Stomach (tissue), 9 donors: Measurements from ENCODE around the gene TSPAN7. TPM values are rescaled to one million over a fixed set of nuclear protein-coding genes. Genes with fewer than 3 reads are reported as not detected.

Experiments
- DNase-seq, 2 donors: peaks; one replicate each; pipeline versions ENCODE4 v3.0.0 to v3.0.0-alpha.2; 2013 to 2019
- H3K27ac ChIP-seq, 5 donors: fragments of 200-600 bp in 4 of 5; sonication (generic) in 4 of 5; one replicate each; pipeline ENCODE4 v1.5.1; 2013 to 2019; ENCODE audit warnings: mild to moderate bottlenecking in 1 of 5, moderate library complexity in 1 of 5
- H3K27me3 ChIP-seq, 3 donors: fragments of 200-600 bp; sonication (generic); one replicate each; pipeline ENCODE4 v1.5.1; 2017 to 2019; ENCODE audit warnings: mixed run types in 1 of 3
- H3K36me3 ChIP-seq, 4 donors: fragments of 200-600 bp; sonication (generic); 1 replicate in 3 of 4; 2 replicates in 1 of 4; pipeline ENCODE4 v1.5.1; 2016 to 2019
- H3K4me1 ChIP-seq, 4 donors: fragments of 200-600 bp; sonication (generic); one replicate each; pipeline ENCODE4 v1.5.1; 2016 to 2019
- H3K4me3 ChIP-seq, 4 donors: fragments of 200-600 bp; sonication (generic) in 3 of 4; one replicate each; pipeline ENCODE4 v1.5.1; 2016 to 2019; ENCODE audit warnings: mild to moderate bottlenecking in 1 of 4
- H3K9me3 ChIP-seq, 4 donors: fragments of 200-600 bp; sonication (generic); one replicate each; pipeline ENCODE4 v1.5.1; 2016 to 2019
- CTCF ChIP-seq, 7 experiments: fragments of 450-650 bp in 4 of 7; fragments of 200-600 bp in 3 of 7; sonication (generic) in 3 of 7; IDR thresholded peaks; one replicate each; pipeline ENCODE4 v1.5.1; 2016 to 2019; ENCODE audit warnings: antibody characterized with exemption in 7 of 7, control low read depth in 2 of 7, mild to moderate bottlenecking in 1 of 7
- EP300 ChIP-seq: sonication (generic); formaldehyde crosslinking; IDR thresholded peaks from one replicate; pipeline ENCODE4 v1.6.1; 2017; ENCODE audit warnings: antibody characterized with exemption
- POLR2A ChIP-seq, 4 donors: fragments of 450-650 bp; IDR thresholded peaks; one replicate each; pipeline ENCODE4 v1.6.1; 2016; ENCODE audit warnings: antibody characterized with exemption in 4 of 4, control low read depth in 2 of 4, mild to moderate bottlenecking in 1 of 4, moderate library complexity in 1 of 4
- POLR2AphosphoS5 ChIP-seq, 3 donors: sonication (generic); formaldehyde crosslinking; IDR thresholded peaks; one replicate each; pipeline ENCODE4 v1.6.1; 2016; ENCODE audit warnings: antibody characterized with exemption in 3 of 3
- WGBS, 5 donors: extraction: QIAGEN DNeasy Blood & Tissue Kit in 3 of 5; methylation state at CpG; one replicate each; pipeline versions ENCODE4 v1.1.5 to v1.1.7; 2013 to 2018; 5-methylcytosine and 5-hydroxymethylcytosine counted together
- intact Hi-C: fragments of 100-400 bp; cut with DNase I; formaldehyde crosslinking; loops from one replicate; pipeline ENCODE4 v1.15.1; 2023; ENCODE audit warnings: low total_unique reads
- polyA plus RNA-seq, 3 donors: library from polyadenylated mRNA; stranded (reverse); fragments of 200-250 nt; gene quantifications; one replicate each; pipeline ENCODE4 v1.2.3, GENCODE V29; 2013
- total RNA-seq, 5 donors: library from RNA; depleted of rRNA; stranded (reverse); fragments of >200 nt; gene quantifications; one replicate each; pipeline versions ENCODE4 v1.1.0 to v1.2.3, GENCODE V29; 2014 to 2016
- donor health status: healthy with polysubstance abuse.
- donor health status: Bipolar disorder and iron deficiency.
- donor health status: healthy.

The TSPAN7 gene
- total and polyA plus RNA-seq, 8 donors: 0.45 to 35.9 (median 12.0) TPM; not detected in 1

- intact Hi-C loops: no loop called here
- Histone ChIP-seq H3K4me1 (no peaks in the 10 kb centered on the region), H3K27ac (no peak overlapping the region), H3K27me3 (peaks cover 0 to under 1% (median 0%) of the 10 kb centered on the region in 3 donors), H3K4me3 (no peak overlapping the region), H3K36me3 (no peaks in the 10 kb centered on the region), H3K9me3 (no peaks in the 10 kb centered on the region)
- WGBS, 5 donors: 29 to 57% (median 43%) methylated on average over 1 of the region's 1 CpG
- TF ChIP-seq POLR2A (IDR thresholded peaks at IDR 0.05) (no peak), EP300 (no peak), POLR2AphosphoS5 (IDR thresholded peaks at IDR 0.05) (no peak), CTCF (IDR thresholded peaks at IDR 0.05) (no peak)
- DNase-seq: no peak
These were observed 139.7 kb downstream of the TSPAN7 start for GRCh38 chrX:38701073-38701472.

- Histone ChIP-seq H3K4me3 (no peak overlapping the region), H3K36me3 (no peaks in the 10 kb centered on the region), H3K27me3 (peaks cover 0 to 4% (median 0%) of the 10 kb centered on the region in 3 donors), H3K4me1 (no peaks in the 10 kb centered on the region), H3K9me3 (no peaks in the 10 kb centered on the region), H3K27ac (no peak overlapping the region)
- 53 to 69% (median 61%) methylated on average over 2 of the region's 2 CpGs for WGBS, 5 donors
- intact Hi-C loops: no loop called here
- DNase-seq: no peak
- TF ChIP-seq EP300 (no peak), POLR2A (IDR thresholded peaks at IDR 0.05) (no peak), CTCF (IDR thresholded peaks at IDR 0.05) (no peak), POLR2AphosphoS5 (IDR thresholded peaks at IDR 0.05) (no peak)
These were observed 143.0 kb downstream of the TSPAN7 start for GRCh38 chrX:38704146-38704882.

- H3K9me3 ChIP-seq: peaks cover 0 to 6% (median 2%) of the 10 kb centered on the region in 4 donors
- no peak for DNase-seq
- H3K27ac ChIP-seq: no peak overlapping the region
- no peaks in the 10 kb centered on the region for H3K4me1 ChIP-seq
- intact Hi-C loops: no loop called here
- H3K4me3 ChIP-seq: no peak overlapping the region
- peaks cover 0 to 9% (median 0%) of the 10 kb centered on the region in 3 donors for H3K27me3 ChIP-seq
- no peaks in the 10 kb centered on the region for H3K36me3 ChIP-seq
- WGBS, 5 donors: 8 to 43% (median 32%) methylated on average over 1 of the region's 1 CpG
- TF ChIP-seq POLR2AphosphoS5 (IDR thresholded peaks at IDR 0.05) (no peak), CTCF (IDR thresholded peaks at IDR 0.05) (peak in 2 of 7 experiments; percentile 7 to 25), EP300 (no peak)
These were observed 156.5 kb downstream of the TSPAN7 start for GRCh38 chrX:38717871-38718270.

GRCh38 chrX:38718311-38718710 lies 157.0 kb downstream of the TSPAN7 start:
- H3K4me1 ChIP-seq: no peaks in the 10 kb centered on the region
- H3K4me3 ChIP-seq: no peak overlapping the region
- no peak for DNase-seq
- TF ChIP-seq POLR2A (IDR thresholded peaks at IDR 0.05) (no peak), EP300 (no peak), POLR2AphosphoS5 (IDR thresholded peaks at IDR 0.05) (no peak), CTCF (IDR thresholded peaks at IDR 0.05) (no peak)
- H3K9me3 ChIP-seq: peaks cover 0 to 6% (median 2%) of the 10 kb centered on the region in 4 donors
- WGBS, 5 donors: 43 to 89% (median 56%) methylated on average over 1 of the region's 1 CpG
- no peaks in the 10 kb centered on the region for H3K36me3 ChIP-seq
- intact Hi-C loops: no loop called here
- no peak overlapping the region for H3K27ac ChIP-seq
- peaks cover 0 to 9% (median 0%) of the 10 kb centered on the region in 3 donors for H3K27me3 ChIP-seq
